Mesenchymal stem cell (in vitro differentiated cells and primary cell): ENCODE measurements around the gene C3orf20.

Source experiments
- DNase-seq: peaks from one replicate; pipeline ENCODE4 v3.0.0-alpha.2; 2013
- H2AFZ ChIP-seq: one replicate; pipeline ENCODE4 v1.6.1; 2013; ENCODE audit warnings: low read depth, mild to moderate bottlenecking, control low read depth, inconsistent platforms, low read length, moderate library complexity
- H2AK5ac ChIP-seq: 2 replicates; pipeline ENCODE4 v1.6.1; 2013; ENCODE audit warnings: low read length, moderate library complexity, mild to moderate bottlenecking, inconsistent platforms; ENCODE audit not compliant: severe bottlenecking
- H2BK120ac ChIP-seq: one replicate; pipeline ENCODE4 v1.6.1; 2013; ENCODE audit warnings: low read depth, mild to moderate bottlenecking, inconsistent platforms, low read length, moderate library complexity
- H2BK12ac ChIP-seq, 2 experiments: one replicate each; pipeline ENCODE4 v1.6.1; 2013; ENCODE audit warnings: inconsistent platforms in 2 of 2, low read length in 2 of 2, mild to moderate bottlenecking in 2 of 2, moderate library complexity in 2 of 2, control low read depth in 1 of 2
- H2BK15ac ChIP-seq: one replicate; pipeline ENCODE4 v1.6.1; 2013; ENCODE audit warnings: mild to moderate bottlenecking, low read depth, inconsistent platforms; ENCODE audit not compliant: poor library complexity, severe bottlenecking
- H2BK5ac ChIP-seq: 2 replicates; pipeline ENCODE4 v1.6.1; 2013; ENCODE audit warnings: low read depth, mild to moderate bottlenecking, low read length, control low read depth, inconsistent platforms; ENCODE audit not compliant: poor library complexity, severe bottlenecking
- H3K14ac ChIP-seq, 2 experiments: one replicate each; pipeline ENCODE4 v1.6.1; 2013; ENCODE audit warnings: inconsistent platforms in 2 of 2, low read length in 2 of 2, control low read depth in 1 of 2, mild to moderate bottlenecking in 1 of 2, moderate library complexity in 1 of 2
- H3K18ac ChIP-seq, 2 experiments: one replicate each; pipeline ENCODE4 v1.6.1; 2013; ENCODE audit warnings: inconsistent platforms in 2 of 2, low read length in 2 of 2, control low read depth in 1 of 2, low read depth in 1 of 2, mild to moderate bottlenecking in 1 of 2
- H3K23ac ChIP-seq, 2 experiments: one replicate each; pipeline ENCODE4 v1.6.1; 2013; ENCODE audit warnings: inconsistent platforms in 2 of 2, low read length in 2 of 2, mild to moderate bottlenecking in 2 of 2, moderate library complexity in 2 of 2, control low read depth in 1 of 2
- H3K27ac ChIP-seq: 2 replicates; pipeline ENCODE4 v1.5.1; 2013; ENCODE audit warnings: mild to moderate bottlenecking, moderate library complexity, low read length, control low read depth, inconsistent platforms; ENCODE audit not compliant: poor library complexity, severe bottlenecking
- H3K27me3 ChIP-seq, 2 experiments: 2 replicates each; pipeline versions ENCODE4 v1.6.1 to v1.7.0; 2013; ENCODE audit warnings: low read length in 2 of 2, mild to moderate bottlenecking in 2 of 2, moderate library complexity in 2 of 2, control low read depth in 1 of 2, inconsistent platforms in 1 of 2; ENCODE audit not compliant: control insufficient read depth in 1 of 2, insufficient read depth in 1 of 2
- H3K36me3 ChIP-seq, 2 experiments: 2 replicates each; pipeline versions ENCODE4 v1.6.1 to v1.7.0; 2013; ENCODE audit warnings: low read length in 2 of 2, control low read depth in 1 of 2, inconsistent platforms in 1 of 2, low read depth in 1 of 2, mild to moderate bottlenecking in 1 of 2; ENCODE audit not compliant: insufficient read depth in 2 of 2, control insufficient read depth in 1 of 2
- H3K4ac ChIP-seq, 2 experiments: one replicate each; pipeline ENCODE4 v1.6.1; 2013; ENCODE audit warnings: inconsistent platforms in 2 of 2, low read length in 2 of 2, mild to moderate bottlenecking in 2 of 2, moderate library complexity in 2 of 2, control low read depth in 1 of 2, low read depth in 1 of 2
- H3K4me1 ChIP-seq: 2 replicates; pipeline ENCODE4 v1.6.1; 2013; ENCODE audit warnings: low read depth, low read length, control low read depth; ENCODE audit not compliant: control insufficient read depth, insufficient read depth
- H3K4me2 ChIP-seq: 2 replicates; pipeline ENCODE4 v1.6.1; 2013; ENCODE audit warnings: low read length, mild to moderate bottlenecking, inconsistent platforms; ENCODE audit not compliant: poor library complexity, severe bottlenecking
- H3K4me3 ChIP-seq, 2 experiments: 2 replicates each; pipeline versions ENCODE4 v1.5.1 to v1.7.0; 2013; ENCODE audit warnings: low read length in 2 of 2, mild to moderate bottlenecking in 2 of 2, control low read depth in 1 of 2, low read depth in 1 of 2; ENCODE audit not compliant: insufficient read depth in 1 of 2
- H3K79me1 ChIP-seq: replicated peaks from 2 replicates; pipeline ENCODE4 v1.6.1; 2013; ENCODE audit warnings: mild to moderate bottlenecking, control low read depth, low read length, inconsistent platforms; ENCODE audit not compliant: poor library complexity, severe bottlenecking
- H3K9ac ChIP-seq: 2 replicates; pipeline ENCODE4 v1.7.0; 2013; ENCODE audit warnings: mild to moderate bottlenecking, low read length, moderate library complexity
- H3K9me3 ChIP-seq: 2 replicates; pipeline ENCODE4 v1.7.0; 2013; ENCODE audit warnings: mild to moderate bottlenecking, low read length; ENCODE audit not compliant: control insufficient read depth
- H4K8ac ChIP-seq: one replicate; pipeline ENCODE4 v1.6.1; 2013; ENCODE audit warnings: inconsistent platforms, mild to moderate bottlenecking, low read length, moderate library complexity
- H4K91ac ChIP-seq: one replicate; pipeline ENCODE4 v1.6.1; 2013; ENCODE audit warnings: mild to moderate bottlenecking, low read length, inconsistent platforms
- WGBS: methylation state at CpG from one replicate; pipeline ENCODE4 v1.1.7; 2013; ENCODE audit warnings: mixed read lengths; 5-methylcytosine and 5-hydroxymethylcytosine counted together

C3orf20 gene

GRCh38 chr3:14646131-14646573 lies 28.8 kb upstream of the C3orf20 start:
- Histone ChIP-seq H3K18ac (no peak overlapping the region), H3K23ac (no peak overlapping the region), H4K8ac (no peak overlapping the region), H2AK5ac (no peak overlapping the region), H3K79me1 (peaks cover 2% of the 10 kb centered on the region), H2BK120ac (no peak overlapping the region), H3K4me3 (no peak overlapping the region), H4K91ac (no peak overlapping the region), H3K9ac (no peak overlapping the region), H2BK12ac (no peak overlapping the region), H2BK5ac (no peak overlapping the region), H3K4me1 (peaks cover 3% of the 10 kb centered on the region), H3K14ac (no peak overlapping the region), H2BK15ac (no peak overlapping the region), H3K9me3 (no peaks in the 10 kb centered on the region), H2AFZ (no peak overlapping the region), H3K36me3 (no peaks in the 10 kb centered on the region), H3K27ac (no peak overlapping the region), H3K4ac (no peak overlapping the region), H3K4me2 (no peak overlapping the region), H3K27me3 (peaks cover 24 to 33% of the 10 kb centered on the region in 2 experiments)
- WGBS: 92% methylated on average over 6 of the region's 6 CpGs
- no peak for DNase-seq

GRCh38 chr3:14646589-14647413 lies 28.1 kb upstream of the C3orf20 start:
- H3K79me1 ChIP-seq: peaks cover 2% of the 10 kb centered on the region
- H3K18ac ChIP-seq: no peak overlapping the region
- H2BK5ac ChIP-seq: no peak overlapping the region
- WGBS: 68% methylated on average over 9 of the region's 9 CpGs
- peaks cover 2% of the 10 kb centered on the region for H3K4me1 ChIP-seq
- H3K4me3 ChIP-seq: no peak overlapping the region
- H3K9ac ChIP-seq: no peak overlapping the region
- peaks cover 19 to 27% of the 10 kb centered on the region in 2 experiments for H3K27me3 ChIP-seq
- H3K23ac ChIP-seq: no peak overlapping the region
- H4K8ac ChIP-seq: no peak overlapping the region
- H3K4me2 ChIP-seq: no peak overlapping the region
- no peaks in the 10 kb centered on the region for H3K36me3 ChIP-seq
- no peak overlapping the region for H2BK12ac ChIP-seq
- no peak overlapping the region for H3K27ac ChIP-seq
- no peak overlapping the region for H2AFZ ChIP-seq
- no peak overlapping the region for H3K4ac ChIP-seq
- no peak for DNase-seq
- no peak overlapping the region for H2BK120ac ChIP-seq
- no peak overlapping the region for H2AK5ac ChIP-seq
- H3K14ac ChIP-seq: no peak overlapping the region
- H3K9me3 ChIP-seq: no peaks in the 10 kb centered on the region
- no peak overlapping the region for H4K91ac ChIP-seq
- H2BK15ac ChIP-seq: no peak overlapping the region

GRCh38 chr3:14647976-14648955 lies 26.7 kb upstream of the C3orf20 start:
- H3K9ac ChIP-seq: no peak overlapping the region
- H3K18ac ChIP-seq: no peak overlapping the region
- H3K9me3 ChIP-seq: no peaks in the 10 kb centered on the region
- H2BK15ac ChIP-seq: no peak overlapping the region
- peaks cover 5% of the 10 kb centered on the region for H3K79me1 ChIP-seq
- no peak overlapping the region for H2AFZ ChIP-seq
- WGBS: 91% methylated on average over 17 of the region's 19 CpGs
- H3K14ac ChIP-seq: no peak overlapping the region
- no peak overlapping the region for H3K4me3 ChIP-seq
- H2BK120ac ChIP-seq: no peak overlapping the region
- peaks cover 4% of the 10 kb centered on the region for H3K4me1 ChIP-seq
- H2BK12ac ChIP-seq: no peak overlapping the region
- no peak overlapping the region for H3K4ac ChIP-seq
- H3K4me2 ChIP-seq: no peak overlapping the region
- no peak overlapping the region for H2BK5ac ChIP-seq
- H2AK5ac ChIP-seq: no peak overlapping the region
- DNase-seq: no peak
- H4K91ac ChIP-seq: no peak overlapping the region
- H3K27ac ChIP-seq: no peak overlapping the region
- H3K23ac ChIP-seq: no peak overlapping the region
- peaks cover 4 to 12% of the 10 kb centered on the region in 2 experiments for H3K27me3 ChIP-seq
- H4K8ac ChIP-seq: no peak overlapping the region
- no peaks in the 10 kb centered on the region for H3K36me3 ChIP-seq

- H4K91ac ChIP-seq: no peak overlapping the region
Measured at GRCh38 chr3:14649466-14649865, 25.5 kb upstream of the C3orf20 start.

More at GRCh38 chr3:14649466-14649865, 25.5 kb upstream of the C3orf20 start:
- Histone ChIP-seq H2AFZ (no peak overlapping the region), H2AK5ac (no peak overlapping the region), H3K27me3 (peaks cover 0 to 4% of the 10 kb centered on the region in 2 experiments), H3K4ac (no peak overlapping the region), H3K18ac (no peak overlapping the region), H3K27ac (no peak overlapping the region), H3K79me1 (peaks cover 5% of the 10 kb centered on the region), H3K4me3 (no peak overlapping the region), H3K23ac (no peak overlapping the region), H3K9ac (no peak overlapping the region), H3K14ac (no peak overlapping the region), H2BK120ac (no peak overlapping the region), H2BK12ac (no peak overlapping the region), H3K4me2 (no peak overlapping the region), H2BK5ac (no peak overlapping the region), H3K4me1 (peaks cover 4% of the 10 kb centered on the region), H3K36me3 (peaks cover 0 to 2% of the 10 kb centered on the region in 2 experiments), H3K9me3 (no peaks in the 10 kb centered on the region), H2BK15ac (no peak overlapping the region), H4K8ac (no peak overlapping the region)
- 93% methylated on average over 2 of the region's 2 CpGs for WGBS
- no peak for DNase-seq
